Central memory CD8-positive, alpha-beta T cell (primary cell): ENCODE data around the gene C1QBP.
A peak's percentile ranks its signal among the peaks of the same experiment; 100 is the strongest.

ENCODE experiments used
- ATAC-seq: fragments of 150-1000 bp; cut with Tn5 transposase; replicated peaks from 2 replicates; pipeline ENCODE4 v1.10.0; 2022; ENCODE audit warnings: mild to moderate bottlenecking, moderate FRiP score, moderate number of reproducible peaks; ENCODE audit not compliant: poor library complexity, severe bottlenecking; ENCODE audit errors: extremely low read depth
- DNase-seq, 2 donors: peaks; one replicate each; pipeline ENCODE4 v3.0.0; 2021; ENCODE audit warnings: low spot score in 2 of 2
- H3K27ac Mint-ChIP-seq: one replicate; pipeline ENCODE4 v1.8.0; 2022; ENCODE audit warnings: low read depth, mild to moderate bottlenecking, moderate library complexity, mixed read lengths
- H3K27me3 Mint-ChIP-seq: one replicate; pipeline ENCODE4 v1.8.0; 2022; ENCODE audit warnings: mixed read lengths
- H3K36me3 Mint-ChIP-seq: one replicate; pipeline ENCODE4 v1.8.0; 2022; ENCODE audit warnings: mild to moderate bottlenecking, moderate library complexity, mixed read lengths; ENCODE audit not compliant: insufficient read depth
- H3K4me1 Mint-ChIP-seq: one replicate; pipeline ENCODE4 v1.8.0; 2022; ENCODE audit warnings: mixed read lengths
- H3K4me3 Mint-ChIP-seq: one replicate; pipeline ENCODE4 v1.8.0; 2022; ENCODE audit warnings: mild to moderate bottlenecking, moderate library complexity, mixed read lengths
- H3K9me3 Mint-ChIP-seq: one replicate; pipeline ENCODE4 v1.8.0; 2022; ENCODE audit warnings: mixed read lengths

The C1QBP gene

DNA sequence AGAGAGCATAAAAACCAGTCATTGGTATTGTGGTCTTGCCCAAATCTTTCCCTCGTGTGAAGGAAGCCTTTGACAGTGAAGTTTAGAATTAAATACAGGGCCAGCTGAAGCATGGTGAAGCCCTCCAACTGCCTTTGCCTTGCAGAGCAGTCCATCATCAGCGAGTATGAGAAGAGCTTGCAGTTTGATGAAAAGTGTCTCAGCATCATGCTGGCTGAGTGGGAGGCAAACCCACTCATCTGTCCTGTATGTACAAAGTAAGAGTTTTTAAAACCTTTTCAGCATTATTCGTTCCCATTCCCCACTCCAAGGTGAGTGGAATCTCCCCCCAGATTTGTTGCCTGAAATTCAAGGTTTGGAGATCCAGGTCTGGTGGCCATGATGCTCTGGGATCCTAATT lies 13.1 kb downstream of the C1QBP start:
- H3K4me1 Mint-ChIP-seq = peaks cover 16% of the 10 kb centered on the region
- H3K4me3 Mint-ChIP-seq = no peak overlapping the region
- peaks cover 60% of the 10 kb centered on the region for H3K36me3 Mint-ChIP-seq
- DNase-seq (no peak), ATAC-seq (no peak)
- H3K27me3 Mint-ChIP-seq = no peaks in the 10 kb centered on the region
- H3K27ac Mint-ChIP-seq = no peak overlapping the region
- H3K9me3 Mint-ChIP-seq = no peaks in the 10 kb centered on the region

DNA sequence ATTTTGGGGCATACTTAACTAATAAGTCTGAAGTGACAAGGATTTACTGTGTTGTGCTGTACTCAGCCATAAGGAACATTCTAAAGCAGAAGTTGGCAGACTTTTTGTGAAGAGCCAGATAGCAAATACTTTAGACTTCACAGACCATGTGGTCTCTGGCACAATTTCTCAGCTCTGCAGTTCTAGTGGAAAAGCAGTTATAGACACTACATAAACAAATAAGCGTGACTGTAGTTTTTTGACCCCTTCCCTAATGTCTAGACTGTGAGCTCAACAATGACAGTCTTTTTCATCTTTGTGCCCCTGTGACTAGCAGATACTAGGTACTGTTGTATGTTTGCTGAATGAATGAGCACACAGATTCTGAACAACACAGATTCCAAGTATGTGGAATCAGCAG lies 14.0 kb downstream of the C1QBP start:
- H3K4me3 Mint-ChIP-seq = no peak overlapping the region
- H3K27me3 Mint-ChIP-seq = no peaks in the 10 kb centered on the region
- ATAC-seq (no peak), DNase-seq (no peak)
- H3K9me3 Mint-ChIP-seq = no peaks in the 10 kb centered on the region
- H3K4me1 Mint-ChIP-seq = peaks cover 18% of the 10 kb centered on the region
- H3K27ac Mint-ChIP-seq = no peak overlapping the region
- H3K36me3 Mint-ChIP-seq = peaks cover 59% of the 10 kb centered on the region

DNA sequence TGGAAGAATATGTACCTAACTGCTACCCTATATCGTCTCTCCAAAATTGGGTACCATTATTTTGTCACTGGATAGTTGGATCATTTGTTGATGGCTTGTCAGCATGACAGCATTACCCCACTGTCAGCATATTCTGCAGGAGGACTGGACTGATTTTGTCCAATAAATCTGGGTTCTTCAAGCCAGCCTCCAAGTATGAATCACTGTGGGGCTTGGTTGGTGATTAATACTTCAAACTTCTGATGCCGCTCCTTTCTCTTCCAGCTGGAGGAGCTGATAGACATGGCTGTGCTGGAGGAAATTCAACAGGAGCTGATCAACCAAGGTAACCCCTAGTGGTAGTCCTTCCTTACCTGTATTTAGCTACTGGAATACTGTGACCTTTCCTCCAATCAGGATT lies 16.4 kb downstream of the C1QBP start:
- Mint-ChIP-seq H3K4me3 (no peak overlapping the region), H3K9me3 (no peaks in the 10 kb centered on the region), H3K4me1 (peaks cover 18% of the 10 kb centered on the region), H3K27me3 (no peaks in the 10 kb centered on the region), H3K27ac (no peak overlapping the region), H3K36me3 (peaks cover 60% of the 10 kb centered on the region)
- ATAC-seq (no peak), DNase-seq (no peak)

DNA sequence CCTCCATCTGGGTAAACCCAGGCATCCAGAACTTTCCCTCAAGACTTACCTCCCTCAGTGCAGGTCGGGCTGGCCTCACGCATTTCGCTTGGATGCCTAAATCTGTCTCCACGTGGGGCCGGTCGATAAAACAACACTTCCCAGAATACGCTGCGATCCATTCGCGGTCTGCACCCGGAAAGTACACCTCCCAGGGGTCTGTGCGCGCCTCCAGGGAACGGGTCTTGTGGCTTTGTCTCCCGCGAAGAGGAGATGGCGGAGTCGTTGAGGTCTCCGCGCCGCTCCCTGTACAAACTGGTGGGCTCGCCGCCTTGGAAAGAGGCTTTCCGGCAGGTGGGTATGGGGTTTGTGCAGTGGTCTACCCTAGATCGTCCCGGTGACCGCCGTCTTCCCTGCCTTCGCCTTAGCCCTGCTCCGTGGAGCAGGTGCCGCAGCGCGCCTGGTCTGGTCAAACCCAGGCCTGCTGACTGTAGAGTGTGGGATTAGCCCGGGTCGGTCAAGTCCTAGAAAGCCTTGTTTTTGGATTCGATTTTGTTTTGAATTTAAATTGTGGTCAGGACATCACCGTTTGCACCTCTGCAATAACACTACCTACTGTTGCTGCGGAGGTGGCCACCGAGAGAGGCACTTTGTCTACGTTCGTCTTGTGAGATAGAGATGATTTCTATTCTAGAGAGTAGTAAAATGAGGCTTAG lies 18.8 kb downstream of the C1QBP start, which contains the start of gene RPAIN:
Gene RPAIN, plus strand, starts transcription at position 224 of the 695 bp plus-strand sequence. Its CDS starts 29 bp downstream, at position 253.
- Mint-ChIP-seq H3K27me3 (no peaks in the 10 kb centered on the region), H3K27ac (peak within 1 kb of the TSS; percentile 95), H3K36me3 (peaks cover 64% of the 10 kb centered on the region), H3K4me1 (peaks cover 18% of the 10 kb centered on the region), H3K4me3 (peak within 1 kb of the TSS; percentile 97), H3K9me3 (no peaks in the 10 kb centered on the region)
- DNase-seq (peak in 1 of 2 donors; percentile 10), ATAC-seq (peak; percentile 63)

DNA sequence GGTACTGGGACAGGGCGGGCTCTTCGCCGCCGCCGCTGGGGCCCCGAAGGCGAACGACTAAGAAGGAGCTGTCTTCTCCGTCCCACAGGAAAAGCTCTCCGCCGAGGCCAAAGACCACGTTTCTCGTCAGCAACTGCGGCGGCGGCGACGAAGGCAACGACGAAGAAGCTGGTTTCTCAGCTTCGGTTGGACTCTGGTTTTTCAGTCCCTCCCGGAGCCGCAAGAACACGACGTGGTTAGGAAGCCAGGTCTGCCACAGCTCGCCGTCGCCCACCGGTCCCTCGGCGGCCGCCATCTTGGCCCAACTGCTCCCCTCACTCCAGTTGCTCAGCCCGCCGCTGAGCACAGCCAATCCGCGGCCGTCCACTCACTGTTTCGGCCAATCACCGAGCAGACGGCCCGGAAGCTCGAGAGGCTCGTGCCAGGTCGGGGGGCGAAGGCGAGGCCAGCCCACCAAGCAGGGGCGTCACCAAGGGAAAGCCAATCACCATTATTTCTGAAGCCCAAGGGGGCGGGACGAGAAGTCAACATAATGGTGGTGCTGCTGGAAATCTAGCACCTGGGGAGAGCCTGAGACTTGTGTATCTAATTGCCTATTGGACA lies 19.5 kb downstream of the C1QBP start, which contains the start of gene NUP88:
Gene NUP88, minus strand, starts transcription at position 307 of the 603 bp plus-strand sequence. Its CDS starts 12 bp downstream, at position 295.
- ATAC-seq (peak; percentile 91), DNase-seq (peak; percentile 88 to 96)
- Mint-ChIP-seq H3K4me3 (peak within 1 kb of the TSS; percentile 97), H3K27me3 (no peaks in the 10 kb centered on the region), H3K36me3 (peaks cover 62% of the 10 kb centered on the region), H3K27ac (peak within 1 kb of the TSS; percentile 95), H3K4me1 (peaks cover 18% of the 10 kb centered on the region), H3K9me3 (no peaks in the 10 kb centered on the region)

DNA sequence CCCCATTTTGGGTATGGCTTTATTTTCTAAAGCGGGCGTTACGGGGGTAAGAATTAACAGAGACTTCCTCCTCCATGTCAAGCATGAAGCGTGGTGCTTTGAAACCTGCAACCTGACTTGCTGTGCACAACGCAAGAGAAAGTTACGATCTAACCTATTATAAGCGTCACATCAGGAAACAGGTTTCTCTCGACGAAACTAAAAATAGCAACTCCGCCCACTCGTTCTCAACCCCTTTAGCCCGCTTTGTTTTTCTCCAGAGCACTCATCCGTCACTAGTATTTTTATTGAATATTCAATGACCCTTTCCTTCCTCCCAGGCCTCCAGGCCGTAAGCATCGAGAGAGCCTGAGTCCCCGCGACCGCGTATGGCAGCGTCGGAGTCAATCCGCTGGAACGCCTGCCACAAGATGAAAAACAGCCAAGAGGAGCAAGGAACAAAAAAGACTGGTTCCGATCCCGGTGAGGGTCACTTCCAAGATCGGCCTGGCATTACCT lies 20.0 kb downstream of the C1QBP start:
- Mint-ChIP-seq H3K27ac (peak overlapping the region; percentile 95), H3K4me3 (peak overlapping the region; percentile 97), H3K27me3 (no peaks in the 10 kb centered on the region), H3K4me1 (peaks cover 18% of the 10 kb centered on the region), H3K9me3 (no peaks in the 10 kb centered on the region), H3K36me3 (peaks cover 63% of the 10 kb centered on the region)
- ATAC-seq (peak; percentile 63), DNase-seq (peak; percentile 25 to 64)

DNA sequence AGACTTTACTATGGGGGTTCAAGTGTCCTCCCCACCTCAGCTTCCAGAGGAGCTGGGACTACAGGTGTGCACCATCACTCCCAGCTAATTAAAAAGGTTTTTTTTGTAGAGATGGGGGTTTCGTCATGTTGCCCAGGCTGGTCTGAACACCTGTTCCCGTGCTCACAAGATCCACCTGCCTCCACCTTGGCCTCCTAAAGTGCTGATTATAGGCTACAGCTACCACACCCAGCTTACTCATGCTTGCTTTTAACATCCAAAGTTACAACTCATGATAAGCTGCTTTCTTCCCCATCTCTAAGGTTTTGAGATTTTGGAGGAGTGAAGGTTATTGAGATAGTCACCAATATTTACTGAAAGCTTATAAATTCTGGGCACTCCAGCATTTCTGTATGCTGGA lies 22.1 kb downstream of the C1QBP start:
- ATAC-seq (no peak), DNase-seq (no peak)
- H3K9me3 Mint-ChIP-seq = no peaks in the 10 kb centered on the region
- H3K27me3 Mint-ChIP-seq = no peaks in the 10 kb centered on the region
- H3K4me1 Mint-ChIP-seq = peaks cover 36% of the 10 kb centered on the region
- peaks cover 70% of the 10 kb centered on the region for H3K36me3 Mint-ChIP-seq
- peak overlapping the region; percentile 37 for H3K4me3 Mint-ChIP-seq
- H3K27ac Mint-ChIP-seq = no peak overlapping the region

DNA sequence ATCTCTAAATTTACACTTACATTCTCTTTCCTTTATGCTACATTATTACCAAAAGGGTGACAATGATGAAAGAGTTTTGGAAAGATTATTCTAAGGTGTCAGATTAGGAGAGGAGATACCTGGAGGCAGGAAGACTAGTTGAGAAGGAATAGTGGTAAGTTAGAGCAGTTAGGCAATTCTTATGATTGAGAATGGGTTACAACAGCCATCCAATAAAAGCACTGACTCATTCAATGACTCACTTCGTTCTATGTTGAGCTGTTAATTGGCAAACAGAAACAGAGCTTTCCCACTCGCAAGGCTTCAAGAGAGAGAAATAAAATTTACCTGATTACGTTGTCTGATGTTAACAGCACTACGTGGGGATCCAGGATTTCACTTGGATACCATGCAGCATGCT lies 25.3 kb downstream of the C1QBP start:
- Mint-ChIP-seq H3K9me3 (no peaks in the 10 kb centered on the region), H3K27me3 (no peaks in the 10 kb centered on the region), H3K4me3 (no peak overlapping the region), H3K4me1 (peaks cover 37% of the 10 kb centered on the region), H3K36me3 (peaks cover 70% of the 10 kb centered on the region), H3K27ac (no peak overlapping the region)
- ATAC-seq = no peak
- no peak for DNase-seq

DNA sequence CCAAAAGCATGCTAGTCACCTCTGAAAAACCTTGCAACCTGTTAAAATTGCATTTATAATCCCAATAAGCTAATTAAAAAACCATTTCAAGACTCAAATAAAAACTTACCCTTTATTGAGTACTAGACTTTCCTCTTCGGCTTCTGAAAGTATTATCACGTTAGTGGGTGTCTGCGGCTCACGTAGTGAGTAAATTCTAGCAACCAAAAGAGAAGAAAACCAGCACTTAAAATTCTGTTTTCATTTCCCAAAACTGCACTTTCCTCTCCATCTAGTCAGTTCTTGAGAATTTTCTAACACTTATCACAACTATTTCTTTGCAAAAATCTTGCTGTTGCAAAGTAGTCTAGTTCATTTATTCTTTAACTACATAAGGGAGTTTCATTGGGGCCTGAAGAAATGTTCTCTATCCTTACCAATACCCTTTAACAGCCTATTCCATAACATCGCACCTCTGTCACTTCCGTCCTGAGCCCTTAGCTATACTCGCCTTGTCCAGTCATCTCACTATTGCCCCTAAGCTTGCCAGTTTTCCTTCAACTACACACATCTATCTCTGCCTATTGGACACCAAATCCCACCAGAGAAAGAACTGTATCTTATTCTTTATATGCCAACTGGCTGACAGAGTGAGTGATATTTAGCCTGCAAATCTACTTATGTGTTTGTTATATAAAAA lies 28.2 kb downstream of the C1QBP start:
- Mint-ChIP-seq H3K27me3 (no peaks in the 10 kb centered on the region), H3K4me3 (peak overlapping the region; percentile 1), H3K27ac (peak overlapping the region; percentile 52), H3K9me3 (no peaks in the 10 kb centered on the region), H3K4me1 (peaks cover 37% of the 10 kb centered on the region), H3K36me3 (peaks cover 56% of the 10 kb centered on the region)
- ATAC-seq = no peak
- no peak for DNase-seq

DNA sequence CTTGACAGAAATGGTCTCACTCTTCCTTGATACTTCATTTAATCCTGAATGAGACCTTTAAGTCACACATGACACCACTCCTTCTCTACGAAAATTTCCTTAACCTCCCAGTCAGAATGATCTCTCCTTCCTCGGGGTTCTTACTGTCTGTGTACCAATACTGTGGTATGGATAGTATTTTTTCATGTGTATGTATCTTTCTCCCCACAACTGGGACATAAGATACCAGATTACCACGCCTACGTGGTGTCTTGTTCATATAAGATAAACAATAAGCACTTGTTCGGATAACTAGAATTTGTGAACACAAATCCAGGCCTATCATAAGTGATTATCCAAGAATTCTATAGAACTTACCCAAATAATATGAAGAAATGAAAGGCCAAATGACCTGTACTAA lies 30.8 kb downstream of the C1QBP start:
- Mint-ChIP-seq H3K9me3 (no peaks in the 10 kb centered on the region), H3K36me3 (peaks cover 52% of the 10 kb centered on the region), H3K4me3 (no peak overlapping the region), H3K27me3 (no peaks in the 10 kb centered on the region), H3K4me1 (peaks cover 31% of the 10 kb centered on the region), H3K27ac (no peak overlapping the region)
- ATAC-seq (no peak), DNase-seq (no peak)

DNA sequence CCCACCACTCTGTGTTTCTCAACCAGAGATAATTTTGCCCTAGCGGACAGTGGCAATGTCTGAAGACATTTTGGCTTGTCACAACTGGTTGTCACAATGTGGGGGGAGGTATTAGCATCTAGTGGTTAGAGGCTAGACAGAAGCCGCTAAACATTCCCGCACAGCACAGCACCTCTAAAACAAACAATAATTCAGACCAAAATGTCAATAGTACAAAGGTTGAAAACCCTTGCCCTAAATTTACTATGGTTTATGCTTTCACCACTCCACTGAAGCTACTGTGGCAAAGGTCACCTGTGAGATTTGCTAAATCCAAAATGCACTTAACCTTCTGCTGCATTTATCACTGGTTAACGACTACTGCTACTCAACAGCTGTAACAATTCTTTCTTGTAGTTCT lies 33.6 kb downstream of the C1QBP start:
- H3K9me3 Mint-ChIP-seq = no peaks in the 10 kb centered on the region
- ATAC-seq (no peak), DNase-seq (no peak)
- H3K27ac Mint-ChIP-seq = no peak overlapping the region
- H3K4me1 Mint-ChIP-seq = peaks cover 10% of the 10 kb centered on the region
- no peak overlapping the region for H3K4me3 Mint-ChIP-seq
- H3K27me3 Mint-ChIP-seq = no peaks in the 10 kb centered on the region
- peaks cover 49% of the 10 kb centered on the region for H3K36me3 Mint-ChIP-seq

DNA sequence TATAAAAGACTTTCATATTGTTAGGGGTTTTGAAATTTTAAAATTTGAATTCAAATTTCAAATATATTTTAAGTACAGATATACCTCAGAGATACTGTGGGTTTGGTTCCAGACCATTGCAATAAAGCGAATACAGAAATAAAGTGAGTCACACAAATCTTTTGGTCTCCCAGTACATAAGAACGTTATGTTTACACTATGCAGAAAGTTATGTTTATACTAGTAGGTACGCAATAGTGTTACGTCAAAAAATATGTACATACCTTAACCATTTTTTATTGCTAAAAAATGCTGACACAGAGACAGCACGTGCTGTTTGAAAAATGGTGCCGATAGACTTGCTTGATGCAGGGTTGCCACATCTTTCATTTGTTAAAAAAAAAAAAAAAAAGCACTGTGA lies 39.2 kb downstream of the C1QBP start:
- no peak overlapping the region for H3K27ac Mint-ChIP-seq
- H3K4me1 Mint-ChIP-seq = no peaks in the 10 kb centered on the region
- peaks cover 85% of the 10 kb centered on the region for H3K36me3 Mint-ChIP-seq
- DNase-seq (no peak), ATAC-seq (no peak)
- no peak overlapping the region for H3K4me3 Mint-ChIP-seq
- no peaks in the 10 kb centered on the region for H3K9me3 Mint-ChIP-seq
- H3K27me3 Mint-ChIP-seq = no peaks in the 10 kb centered on the region
